HEK293 (cell line): ENCODE measurements around the gene NDOR1.

Source experiments
- CTCF ChIP-seq: fragments of 450-650 bp; formaldehyde crosslinking; IDR thresholded peaks from 2 replicates; pipeline ENCODE4 v1.5.1; 2016; ENCODE audit warnings: missing biosample characterization, missing genetic modification characterization
- GLI4 ChIP-seq: fragments of 450-650 bp; formaldehyde crosslinking; IDR thresholded peaks from 2 replicates; pipeline ENCODE4 v1.5.1; 2016; ENCODE audit warnings: missing biosample characterization, missing genetic modification characterization
- YY1 ChIP-seq: fragments of 450-650 bp; formaldehyde crosslinking; IDR thresholded peaks from 2 replicates; pipeline ENCODE4 v1.5.1; 2018; ENCODE audit warnings: missing biosample characterization, missing genetic modification characterization
- ZNF18 ChIP-seq: fragments of 450-650 bp; formaldehyde crosslinking; IDR thresholded peaks from 2 replicates; pipeline ENCODE4 v1.5.1; 2016; ENCODE audit warnings: missing biosample characterization, missing genetic modification characterization
- ZNF785 ChIP-seq: fragments of 450-650 bp; formaldehyde crosslinking; IDR thresholded peaks from 2 replicates; pipeline ENCODE4 v1.5.1; 2016; ENCODE audit warnings: missing biosample characterization, missing genetic modification characterization

- TF ChIP-seq ZNF785 (tag by site-specific recombination) (no peak), ZNF18 (tag by site-specific recombination) (no peak), YY1 (no peak), GLI4 (tag by site-specific recombination) (no peak), CTCF (tag by site-specific recombination) (no peak)
Measured at GRCh38 chr9:137157618-137158415, 47.7 kb upstream of the NDOR1 start.
